Activated T-cell treated with anti-CD3 and anti-CD28 coated beads, Interleukin-2, amount 50 U/mL, for 24 hours (primary cell): ENCODE data around the gene MYLK.
"Not testable (repeated sequence)": the region's sequence is repeated elsewhere in the genome, so short reads cannot be mapped to it uniquely, and the experiment has no call there.

Experiments
- DNase-seq: peaks from one replicate; pipeline ENCODE4 v3.0.0-alpha.2; 2020
- H3K27ac Mint-ChIP-seq: 2 replicates; pipeline ENCODE4 v1.8.0; 2020; ENCODE audit warnings: mild to moderate bottlenecking, mixed read lengths
- H3K27me3 Mint-ChIP-seq: 2 replicates; pipeline ENCODE4 v1.8.0; 2020; ENCODE audit warnings: mixed read lengths
- H3K36me3 Mint-ChIP-seq: 2 replicates; pipeline ENCODE4 v1.8.0; 2020; ENCODE audit warnings: low read depth, mixed read lengths
- H3K4me1 Mint-ChIP-seq: 2 replicates; pipeline ENCODE4 v1.8.0; 2020; ENCODE audit warnings: low read depth, mixed read lengths
- H3K4me3 Mint-ChIP-seq: 2 replicates; pipeline ENCODE4 v1.8.0; 2020; ENCODE audit warnings: mild to moderate bottlenecking, moderate library complexity, mixed read lengths
- H3K9me3 Mint-ChIP-seq: 2 replicates; pipeline ENCODE4 v1.8.0; 2020; ENCODE audit warnings: mixed read lengths

The MYLK gene

GRCh38 chr3:123884203-123884831 is at the start of gene MYLK:
MYLK (minus strand) TSS chr3:123884332; CDS start chr3:123793841, 90,491 bp downstream.
- H3K27me3 Mint-ChIP-seq: peaks cover 70% of the 10 kb centered on the region
- peak; percentile 56 for DNase-seq

DNA sequence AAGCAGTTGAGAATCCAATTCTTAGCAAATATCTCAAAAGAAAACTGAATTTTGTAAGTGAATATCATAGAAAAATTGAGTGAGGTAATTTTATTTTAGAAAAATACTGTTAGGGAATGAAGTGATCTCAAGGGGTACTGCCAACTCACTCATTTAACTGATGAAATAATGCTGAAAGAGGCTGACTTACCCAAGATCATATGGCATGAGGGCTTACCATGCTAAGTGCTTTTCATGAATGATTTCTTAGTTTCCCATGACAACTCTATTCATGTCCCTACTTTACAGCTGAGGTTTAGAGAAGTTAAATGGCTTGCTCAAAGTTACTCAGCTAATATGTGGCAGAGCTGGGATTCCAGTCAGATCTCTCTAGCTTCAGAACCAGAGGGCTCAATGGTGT is 46.3 kb upstream of the MYLK start:
- H3K9me3 Mint-ChIP-seq: no peaks in the 10 kb centered on the region
- H3K27ac Mint-ChIP-seq: no peak overlapping the region
- H3K4me3 Mint-ChIP-seq: no peak overlapping the region
- no peaks in the 10 kb centered on the region for H3K4me1 Mint-ChIP-seq
- DNase-seq: no peak
- peaks cover 81% of the 10 kb centered on the region for H3K36me3 Mint-ChIP-seq
- H3K27me3 Mint-ChIP-seq: no peaks in the 10 kb centered on the region

More at GRCh38 chr3:123884203-123884831, at the start of gene MYLK:
- H3K4me1 Mint-ChIP-seq: peaks cover 16% of the 10 kb centered on the region
- H3K9me3 Mint-ChIP-seq: no peaks in the 10 kb centered on the region
- H3K4me3 Mint-ChIP-seq: peak within 1 kb of the TSS; percentile 73
- H3K27ac Mint-ChIP-seq: no peak within 1 kb of the TSS
- no peaks in the 10 kb centered on the region for H3K36me3 Mint-ChIP-seq

- no peak for DNase-seq
- Mint-ChIP-seq H3K9me3 (peaks cover 2% of the 10 kb centered on the region), H3K4me1 (no peaks in the 10 kb centered on the region), H3K27ac (no peak overlapping the region), H3K36me3 (peaks cover 80% of the 10 kb centered on the region), H3K27me3 (no peaks in the 10 kb centered on the region), H3K4me3 (no peak overlapping the region)
Observed at GRCh38 chr3:123929325-123929724, 45.2 kb upstream of the MYLK start.

- no peaks in the 10 kb centered on the region for H3K27me3 Mint-ChIP-seq
- H3K4me3 Mint-ChIP-seq: no peak overlapping the region
- H3K27ac Mint-ChIP-seq: no peak overlapping the region
- no peak for DNase-seq
- peaks cover 27% of the 10 kb centered on the region for H3K9me3 Mint-ChIP-seq
- no peaks in the 10 kb centered on the region for H3K4me1 Mint-ChIP-seq
- H3K36me3 Mint-ChIP-seq: peaks cover 85% of the 10 kb centered on the region
Observed at GRCh38 chr3:123926396-123926795, 42.3 kb upstream of the MYLK start.

GRCh38 chr3:123920868-123921267 is 36.7 kb upstream of the MYLK start:
- Mint-ChIP-seq H3K27me3 (no peaks in the 10 kb centered on the region), H3K4me3 (no peak overlapping the region), H3K36me3 (peaks cover 84% of the 10 kb centered on the region)

GRCh38 chr3:123920383-123920782 is 36.3 kb upstream of the MYLK start:
- no peak overlapping the region for H3K27ac Mint-ChIP-seq

More at GRCh38 chr3:123920868-123921267, 36.7 kb upstream of the MYLK start:
- Mint-ChIP-seq H3K4me1 (no peaks in the 10 kb centered on the region), H3K27ac (no peak overlapping the region), H3K9me3 (peaks cover 41% of the 10 kb centered on the region)
- no peak for DNase-seq

DNA sequence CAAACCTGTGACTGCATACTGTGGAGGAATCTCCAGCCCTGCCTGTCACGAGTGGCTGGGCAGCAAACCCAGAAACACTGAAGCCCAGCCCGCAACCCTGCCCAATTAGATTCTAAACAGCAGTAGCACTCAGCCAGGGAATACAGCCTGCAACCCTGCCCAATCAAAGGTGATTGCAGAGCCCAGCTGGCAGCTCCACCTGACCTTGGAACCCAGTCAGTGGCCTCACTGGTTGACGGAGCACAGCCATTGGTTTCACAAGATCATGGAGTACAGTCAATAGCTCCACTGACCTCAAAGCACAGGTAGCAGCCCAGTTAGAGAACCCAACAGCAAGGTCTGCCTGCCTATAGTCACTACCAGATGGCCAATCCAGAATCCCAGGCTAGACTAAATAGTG is 35.2 kb upstream of the MYLK start:
- Mint-ChIP-seq H3K36me3 (peaks cover 83% of the 10 kb centered on the region), H3K27me3 (no peaks in the 10 kb centered on the region), H3K4me1 (no peaks in the 10 kb centered on the region), H3K9me3 (peaks cover 39% of the 10 kb centered on the region), H3K27ac (no peak overlapping the region), H3K4me3 (no peak overlapping the region)
- no peak for DNase-seq

More at GRCh38 chr3:123920383-123920782, 36.3 kb upstream of the MYLK start:
- Mint-ChIP-seq H3K9me3 (peaks cover 41% of the 10 kb centered on the region), H3K4me1 (no peaks in the 10 kb centered on the region), H3K4me3 (no peak overlapping the region), H3K36me3 (peaks cover 82% of the 10 kb centered on the region), H3K27me3 (no peaks in the 10 kb centered on the region)
- no peak for DNase-seq

GRCh38 chr3:123914829-123915228 is 30.7 kb upstream of the MYLK start:
- peaks cover 2% of the 10 kb centered on the region for H3K9me3 Mint-ChIP-seq
- DNase-seq: no peak
- no peaks in the 10 kb centered on the region for H3K27me3 Mint-ChIP-seq
- H3K36me3 Mint-ChIP-seq: peaks cover 43% of the 10 kb centered on the region
- no peak overlapping the region for H3K4me3 Mint-ChIP-seq
- H3K4me1 Mint-ChIP-seq: no peaks in the 10 kb centered on the region
- H3K27ac Mint-ChIP-seq: no peak overlapping the region

- no peaks in the 10 kb centered on the region for H3K4me1 Mint-ChIP-seq
- peaks cover 9% of the 10 kb centered on the region for H3K36me3 Mint-ChIP-seq
- H3K9me3 Mint-ChIP-seq: peaks cover 2% of the 10 kb centered on the region
- H3K4me3 Mint-ChIP-seq: no peak overlapping the region
- no peak overlapping the region for H3K27ac Mint-ChIP-seq
- DNase-seq: no peak
- no peaks in the 10 kb centered on the region for H3K27me3 Mint-ChIP-seq
Observed at GRCh38 chr3:123909785-123910184, 25.7 kb upstream of the MYLK start.

DNA sequence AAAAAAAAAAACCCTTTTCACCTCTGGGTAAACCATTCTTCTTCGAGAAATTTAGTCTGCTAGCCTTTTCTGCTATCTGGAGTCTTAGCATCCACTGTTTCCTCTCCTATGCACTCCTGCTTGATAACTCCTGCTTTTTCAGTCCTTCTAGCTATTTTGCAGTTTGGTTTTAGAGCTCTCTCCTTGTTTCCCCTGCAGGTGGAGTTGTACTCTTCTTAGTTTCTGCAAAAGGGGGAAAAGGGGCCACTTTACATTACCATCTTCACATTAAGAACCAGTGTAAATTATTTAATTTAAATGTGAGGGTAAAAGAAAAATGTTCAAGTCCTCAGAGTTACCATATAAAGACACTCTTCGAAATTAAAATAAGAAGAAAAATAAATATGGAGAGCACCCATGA is 23.6 kb upstream of the MYLK start:
- no peak overlapping the region for H3K27ac Mint-ChIP-seq
- peaks cover 3% of the 10 kb centered on the region for H3K27me3 Mint-ChIP-seq
- DNase-seq: no peak
- no peak overlapping the region for H3K4me3 Mint-ChIP-seq
- H3K9me3 Mint-ChIP-seq: peaks cover 2% of the 10 kb centered on the region
- H3K4me1 Mint-ChIP-seq: no peaks in the 10 kb centered on the region
- no peaks in the 10 kb centered on the region for H3K36me3 Mint-ChIP-seq

- no peak overlapping the region for H3K4me3 Mint-ChIP-seq
- DNase-seq: no peak
- H3K27me3 Mint-ChIP-seq: peaks cover 29% of the 10 kb centered on the region
- no peaks in the 10 kb centered on the region for H3K4me1 Mint-ChIP-seq
- H3K36me3 Mint-ChIP-seq: no peaks in the 10 kb centered on the region
- no peaks in the 10 kb centered on the region for H3K9me3 Mint-ChIP-seq
- no peak overlapping the region for H3K27ac Mint-ChIP-seq
Observed at GRCh38 chr3:123899300-123899865, 15.3 kb upstream of the MYLK start.

GRCh38 chr3:123893012-123893411 is 8.9 kb upstream of the MYLK start:
- H3K4me1 Mint-ChIP-seq: no peaks in the 10 kb centered on the region
- no peak overlapping the region for H3K4me3 Mint-ChIP-seq
- no peaks in the 10 kb centered on the region for H3K36me3 Mint-ChIP-seq
- peaks cover 28% of the 10 kb centered on the region for H3K27me3 Mint-ChIP-seq
- no peak for DNase-seq
- peaks cover 17% of the 10 kb centered on the region for H3K9me3 Mint-ChIP-seq
- H3K27ac Mint-ChIP-seq: no peak overlapping the region

- Mint-ChIP-seq H3K4me1 (no peaks in the 10 kb centered on the region), H3K9me3 (peaks cover 17% of the 10 kb centered on the region), H3K27ac (no peak overlapping the region), H3K36me3 (no peaks in the 10 kb centered on the region), H3K4me3 (no peak overlapping the region), H3K27me3 (peaks cover 30% of the 10 kb centered on the region)
- DNase-seq: no peak
Observed at GRCh38 chr3:123892195-123892594, 8.1 kb upstream of the MYLK start.

DNA sequence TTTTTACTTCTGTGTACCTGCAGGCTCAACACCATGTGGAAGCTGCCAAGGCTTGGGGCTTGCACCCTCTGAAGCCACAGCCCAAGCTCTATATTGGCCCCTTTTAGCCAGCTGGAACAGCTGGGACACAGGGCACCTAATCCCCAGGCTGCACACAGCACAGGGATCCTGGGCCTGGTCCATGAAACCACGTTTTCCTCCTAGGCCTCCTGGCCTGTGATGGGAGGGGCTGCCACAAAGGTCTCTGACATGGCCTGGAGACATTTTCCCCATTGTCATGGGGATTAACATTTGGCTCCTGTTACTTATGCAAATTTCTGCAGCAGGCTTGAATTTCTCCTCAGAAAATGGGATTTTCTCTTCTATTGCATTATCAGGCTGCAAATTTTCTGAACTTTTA is 6.9 kb upstream of the MYLK start:
- H3K9me3 Mint-ChIP-seq: peaks cover 17% of the 10 kb centered on the region
- H3K36me3 Mint-ChIP-seq, H3K27ac Mint-ChIP-seq, DNase-seq, H3K4me3 Mint-ChIP-seq, H3K4me1 Mint-ChIP-seq: not testable (repeated sequence)
- peaks cover 36% of the 10 kb centered on the region for H3K27me3 Mint-ChIP-seq

DNA sequence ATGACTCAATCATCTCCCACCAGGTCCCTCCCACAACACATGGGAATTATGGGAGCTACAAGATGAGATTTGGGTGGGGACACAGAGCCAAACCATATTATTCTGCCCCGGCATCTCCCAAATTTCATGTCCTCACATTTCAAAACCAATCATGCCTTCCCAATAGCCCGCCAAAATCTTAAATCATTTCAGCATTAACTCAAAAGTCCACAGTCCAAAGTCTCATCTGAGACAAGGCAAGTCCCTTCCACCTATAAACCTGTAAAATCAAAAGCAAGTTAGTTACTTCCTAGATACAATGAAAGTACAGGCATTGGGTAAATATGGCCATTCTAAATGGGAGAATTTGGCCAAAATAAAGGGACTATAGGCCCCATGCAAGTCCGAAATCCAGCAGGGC is 6.0 kb upstream of the MYLK start:
- not testable (repeated sequence) for H3K4me1 Mint-ChIP-seq, DNase-seq, H3K27ac Mint-ChIP-seq, H3K4me3 Mint-ChIP-seq, H3K36me3 Mint-ChIP-seq
- peaks cover 41% of the 10 kb centered on the region for H3K27me3 Mint-ChIP-seq
- H3K9me3 Mint-ChIP-seq: peaks cover 17% of the 10 kb centered on the region
